Type B pancreatic cell (in vitro differentiated cells): ENCODE data around the gene CSNK1A1L. TPM values are rescaled to one million over a fixed set of nuclear protein-coding genes. Genes with fewer than 3 reads are reported as not detected.
"Not testable (repeated sequence)": the region's sequence is repeated elsewhere in the genome, so short reads cannot be mapped to it uniquely, and the experiment has no call there.

Experiments
- DNase-seq: peaks from one replicate; pipeline ENCODE4 v3.0.0; 2021; ENCODE audit warnings: mixed read lengths; ENCODE audit not compliant: unreplicated experiment; ENCODE audit errors: extremely low spot score
- H3K27ac Mint-ChIP-seq: 2 replicates; pipeline ENCODE4 v1.8.0; 2021; ENCODE audit warnings: mild to moderate bottlenecking, mixed read lengths
- H3K27me3 Mint-ChIP-seq: 2 replicates; pipeline ENCODE4 v1.8.0; 2021; ENCODE audit warnings: mixed read lengths
- H3K36me3 Mint-ChIP-seq: 2 replicates; pipeline ENCODE4 v1.8.0; 2021; ENCODE audit warnings: mixed read lengths
- H3K4me1 Mint-ChIP-seq: one replicate; pipeline ENCODE4 v1.8.0; 2021; ENCODE audit warnings: mixed read lengths; ENCODE audit not compliant: unreplicated experiment
- H3K4me3 Mint-ChIP-seq: 2 replicates; pipeline ENCODE4 v1.8.0; 2021; ENCODE audit warnings: mild to moderate bottlenecking, mixed read lengths
- H3K9me3 Mint-ChIP-seq: 2 replicates; pipeline ENCODE4 v1.8.0; 2021; ENCODE audit warnings: mixed read lengths
- total RNA-seq: library from RNA; stranded (reverse); gene quantifications from 2 replicates; pipeline ENCODE4 v1.2.1, GENCODE V29; 2021; ENCODE audit warnings: low replicate concordance
- TF ChIP-seq, protein P1 (sequence below): fragments of 200-600 bp; sonication (generic); conservative IDR thresholded peaks from 2 replicates; pipeline ENCODE4 v1.5.0; 2021; ENCODE audit warnings: antibody characterized with exemption, mild to moderate bottlenecking

Gene CSNK1A1L
- total RNA-seq, 1 donor from 2014 or later, result not detected

DNA sequence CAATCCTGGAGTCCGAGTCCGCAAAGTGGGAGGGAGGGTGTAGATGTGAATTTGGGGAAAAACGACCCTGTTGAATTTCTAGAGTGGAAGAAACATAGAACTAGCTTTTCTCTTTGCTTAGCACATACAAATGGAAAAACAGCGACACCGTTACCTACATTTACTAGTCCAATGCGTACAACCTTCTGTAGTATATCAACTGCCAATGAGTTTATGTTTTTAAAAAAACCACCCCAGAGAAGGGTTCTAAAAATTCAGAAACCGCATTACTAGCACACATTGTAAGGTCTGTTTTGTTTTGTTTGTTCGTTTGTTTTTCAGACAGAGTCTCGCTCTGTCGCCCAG is 45.6 kb downstream of the CSNK1A1L start:
- Mint-ChIP-seq H3K9me3 (no peaks in the 10 kb centered on the region), H3K4me1 (peaks cover 10% of the 10 kb centered on the region), H3K36me3 (peaks cover 16% of the 10 kb centered on the region), H3K27me3 (no peaks in the 10 kb centered on the region), H3K27ac (peak overlapping the region; percentile 98), H3K4me3 (peak overlapping the region; percentile 97)
- TF ChIP-seq, protein P1, sequence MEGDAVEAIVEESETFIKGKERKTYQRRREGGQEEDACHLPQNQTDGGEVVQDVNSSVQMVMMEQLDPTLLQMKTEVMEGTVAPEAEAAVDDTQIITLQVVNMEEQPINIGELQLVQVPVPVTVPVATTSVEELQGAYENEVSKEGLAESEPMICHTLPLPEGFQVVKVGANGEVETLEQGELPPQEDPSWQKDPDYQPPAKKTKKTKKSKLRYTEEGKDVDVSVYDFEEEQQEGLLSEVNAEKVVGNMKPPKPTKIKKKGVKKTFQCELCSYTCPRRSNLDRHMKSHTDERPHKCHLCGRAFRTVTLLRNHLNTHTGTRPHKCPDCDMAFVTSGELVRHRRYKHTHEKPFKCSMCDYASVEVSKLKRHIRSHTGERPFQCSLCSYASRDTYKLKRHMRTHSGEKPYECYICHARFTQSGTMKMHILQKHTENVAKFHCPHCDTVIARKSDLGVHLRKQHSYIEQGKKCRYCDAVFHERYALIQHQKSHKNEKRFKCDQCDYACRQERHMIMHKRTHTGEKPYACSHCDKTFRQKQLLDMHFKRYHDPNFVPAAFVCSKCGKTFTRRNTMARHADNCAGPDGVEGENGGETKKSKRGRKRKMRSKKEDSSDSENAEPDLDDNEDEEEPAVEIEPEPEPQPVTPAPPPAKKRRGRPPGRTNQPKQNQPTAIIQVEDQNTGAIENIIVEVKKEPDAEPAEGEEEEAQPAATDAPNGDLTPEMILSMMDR, result no peak
- DNase-seq, result no peak

DNA sequence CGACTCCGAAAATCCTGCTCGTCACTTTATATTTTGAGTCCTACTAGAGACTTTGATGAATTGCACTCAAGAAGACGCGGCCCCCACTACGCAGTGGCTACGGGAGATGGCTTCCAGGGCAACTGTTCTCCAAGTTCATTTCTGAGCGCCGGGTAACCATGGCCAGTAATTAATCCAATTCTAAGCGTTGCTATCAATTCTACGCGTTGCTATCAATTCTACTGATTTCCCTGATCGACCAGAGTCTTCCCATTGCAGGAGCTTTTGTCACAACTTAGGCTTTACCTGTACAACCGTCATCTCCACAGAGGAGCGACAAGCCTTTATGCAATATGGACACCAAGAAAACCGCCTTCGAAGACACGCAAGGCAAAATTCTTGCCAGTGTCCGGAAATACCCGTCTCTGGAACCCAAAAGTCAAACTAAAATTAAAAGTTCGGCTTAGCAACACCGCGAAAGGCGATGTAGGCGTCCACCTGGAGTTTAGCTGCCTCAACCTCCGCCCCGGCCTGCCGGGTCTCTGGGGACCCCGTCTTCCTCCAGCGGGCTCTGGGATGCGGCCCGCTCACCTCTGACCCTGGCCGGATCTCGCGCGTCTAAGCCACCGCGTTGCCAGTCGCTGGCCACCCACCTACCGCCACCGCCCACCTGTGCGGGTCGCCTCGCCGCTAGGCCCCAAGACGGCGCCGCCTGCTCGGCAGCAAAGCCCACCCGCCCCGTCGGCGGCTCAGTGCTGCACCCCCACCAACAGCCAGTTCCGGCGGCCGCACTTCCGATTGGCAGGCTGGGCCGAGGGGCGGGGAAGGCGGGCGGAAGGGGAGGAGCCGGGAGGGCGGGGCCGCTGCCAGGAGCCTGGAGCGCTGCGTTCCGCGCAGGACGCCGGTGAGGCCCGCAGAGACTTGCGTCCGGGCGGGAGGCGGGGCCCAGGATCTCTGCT is 46.3 kb downstream of the CSNK1A1L start, which contains the start of gene SUPT20H:
Gene SUPT20H, minus strand, starts transcription at position 779 of the 938 bp plus-strand sequence. CDS start 8,198 bp downstream, outside the sequence.
- H3K4me3 Mint-ChIP-seq, result peak within 1 kb of the TSS; percentile 97
- TF ChIP-seq, protein P1, result peak; percentile 25
- H3K4me1 Mint-ChIP-seq, result peaks cover 10% of the 10 kb centered on the region
- no peaks in the 10 kb centered on the region for H3K9me3 Mint-ChIP-seq
- H3K27ac Mint-ChIP-seq, result peak within 1 kb of the TSS; percentile 98
- DNase-seq, result peak; percentile 94
- H3K27me3 Mint-ChIP-seq, result no peaks in the 10 kb centered on the region
- H3K36me3 Mint-ChIP-seq, result peaks cover 16% of the 10 kb centered on the region

DNA sequence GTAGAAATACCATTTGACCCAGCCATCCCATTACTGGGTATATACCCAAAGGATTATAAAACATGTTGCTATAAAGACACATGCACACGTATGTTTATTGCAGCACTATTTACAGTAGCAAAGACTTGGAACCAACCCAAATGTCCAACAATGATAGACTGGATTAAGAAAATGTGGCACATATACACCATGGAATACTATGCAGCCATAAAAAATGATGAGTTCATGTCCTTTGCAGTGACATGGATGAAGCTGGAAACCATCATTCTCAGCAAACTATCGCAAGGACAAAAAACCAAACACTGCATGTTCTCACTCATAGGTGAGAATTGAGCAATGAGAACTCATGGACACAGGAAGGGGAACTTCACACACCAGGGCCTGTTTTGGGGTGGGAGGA is 49.2 kb downstream of the CSNK1A1L start:
- not testable (repeated sequence) for DNase-seq, H3K9me3 Mint-ChIP-seq, H3K27me3 Mint-ChIP-seq, H3K4me3 Mint-ChIP-seq
- Mint-ChIP-seq H3K36me3 (peaks cover 35% of the 10 kb centered on the region), H3K4me1 (peaks cover 10% of the 10 kb centered on the region), H3K27ac (peak overlapping the region; percentile 71)

Other genes starting within 250 kb of the CSNK1A1L start
- gene SMAD9, start 185.4 kb downstream of the CSNK1A1L start, total RNA-seq, result 12.2 and 19.7 TPM in 2 replicates
- 36.2 and 37.7 TPM in 2 replicates for gene ALG5, start 106.3 kb downstream of the CSNK1A1L start, total RNA-seq
- gene EXOSC8, start 104.9 kb downstream of the CSNK1A1L start, total RNA-seq, result 55.7 and 64.7 TPM in 2 replicates
- 69.9 and 91.0 TPM in 2 replicates for gene SUPT20H, start 46.0 kb downstream of the CSNK1A1L start, total RNA-seq